CD4-positive, alpha-beta T cell treated with Interleukin-21 for 1 hour (primary cell): ENCODE results near the gene PTPRN2.

Experiments
- DNase-seq: peaks from one replicate; pipeline ENCODE4 v3.0.0-alpha.2; 2020

The PTPRN2 gene

DNA sequence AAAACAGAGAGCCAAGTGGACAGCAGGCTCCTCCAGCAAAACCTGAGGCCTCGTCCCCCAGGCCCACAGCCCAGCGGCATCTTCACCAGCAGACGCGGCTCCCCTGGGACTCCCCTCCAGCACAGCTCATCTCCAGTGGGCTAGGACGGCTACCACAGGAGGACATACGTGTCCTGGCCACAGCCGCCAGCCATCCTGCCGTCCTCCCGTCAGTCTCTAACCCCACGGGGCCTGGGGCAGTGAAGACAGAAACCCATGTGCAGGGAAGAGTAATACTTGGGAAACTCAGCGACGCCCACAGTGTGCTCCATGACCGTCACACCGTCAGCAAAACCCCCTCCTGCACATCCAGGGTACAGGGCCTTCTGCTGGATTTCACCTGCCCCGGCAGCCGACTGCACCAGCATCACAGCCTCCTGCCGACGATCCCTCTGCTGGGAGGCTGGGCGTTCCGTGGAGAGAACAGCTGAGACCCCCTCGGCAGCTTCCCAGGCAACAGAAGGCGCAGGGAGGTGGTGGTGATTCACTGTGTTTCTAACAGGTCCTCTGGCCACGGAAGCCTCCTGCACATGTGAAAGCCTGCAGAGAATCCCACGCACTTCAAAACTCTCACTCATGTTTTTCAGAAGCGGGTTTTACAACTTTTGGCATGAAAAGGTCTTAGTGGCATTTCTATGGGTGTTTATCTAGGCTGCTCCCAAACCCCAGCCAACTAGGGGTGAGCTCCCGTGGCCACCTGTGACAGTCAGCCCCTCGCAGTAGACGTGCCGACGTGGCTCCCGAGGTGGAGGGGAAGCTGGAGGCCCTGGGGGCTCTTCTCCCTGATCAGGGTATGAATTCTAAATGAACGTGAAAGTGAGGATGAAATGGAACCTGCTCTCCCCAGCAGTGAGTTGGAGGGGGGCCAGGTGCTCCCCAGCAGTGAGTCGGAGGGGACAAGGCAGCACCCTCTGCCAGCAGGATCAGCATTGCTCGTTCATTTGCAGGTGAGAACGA lies 513.5 kb downstream of the PTPRN2 start:
- no peak for DNase-seq

DNA sequence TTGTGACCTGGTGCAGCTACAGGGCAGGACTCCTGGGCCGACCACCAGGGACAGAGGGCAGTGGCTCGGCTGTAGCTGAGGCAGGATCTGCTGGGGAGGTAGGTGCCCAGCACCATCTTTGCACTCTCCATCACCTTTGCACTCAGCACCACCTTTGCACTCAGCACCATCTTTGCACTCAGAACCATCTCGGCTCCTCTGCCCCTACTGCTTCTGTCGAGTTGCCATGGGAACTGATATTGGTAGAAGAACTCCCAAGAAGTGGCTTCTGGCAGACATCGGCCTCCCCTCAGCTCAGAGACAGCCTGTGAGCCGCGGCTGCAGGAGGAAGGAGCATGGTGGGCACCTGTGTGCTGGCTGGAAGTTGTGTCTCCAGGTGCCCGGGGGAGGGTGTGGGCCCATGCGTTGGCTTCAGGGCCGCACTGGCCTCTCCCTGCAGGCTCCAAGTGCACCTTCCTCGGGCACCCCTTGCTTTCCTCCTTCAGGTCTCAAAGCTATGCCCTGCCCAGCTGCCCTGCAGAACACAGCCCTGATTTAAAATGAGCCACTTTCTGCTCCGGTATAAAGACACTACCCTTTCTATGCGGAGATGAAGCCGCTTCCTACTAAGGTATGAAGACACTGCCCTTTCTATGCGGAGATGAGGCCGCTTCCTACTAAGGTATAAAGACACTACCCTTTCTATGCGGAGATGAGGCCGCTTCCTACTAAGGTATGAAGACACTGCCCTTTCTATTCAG lies 514.5 kb downstream of the PTPRN2 start:
- no peak for DNase-seq

DNA sequence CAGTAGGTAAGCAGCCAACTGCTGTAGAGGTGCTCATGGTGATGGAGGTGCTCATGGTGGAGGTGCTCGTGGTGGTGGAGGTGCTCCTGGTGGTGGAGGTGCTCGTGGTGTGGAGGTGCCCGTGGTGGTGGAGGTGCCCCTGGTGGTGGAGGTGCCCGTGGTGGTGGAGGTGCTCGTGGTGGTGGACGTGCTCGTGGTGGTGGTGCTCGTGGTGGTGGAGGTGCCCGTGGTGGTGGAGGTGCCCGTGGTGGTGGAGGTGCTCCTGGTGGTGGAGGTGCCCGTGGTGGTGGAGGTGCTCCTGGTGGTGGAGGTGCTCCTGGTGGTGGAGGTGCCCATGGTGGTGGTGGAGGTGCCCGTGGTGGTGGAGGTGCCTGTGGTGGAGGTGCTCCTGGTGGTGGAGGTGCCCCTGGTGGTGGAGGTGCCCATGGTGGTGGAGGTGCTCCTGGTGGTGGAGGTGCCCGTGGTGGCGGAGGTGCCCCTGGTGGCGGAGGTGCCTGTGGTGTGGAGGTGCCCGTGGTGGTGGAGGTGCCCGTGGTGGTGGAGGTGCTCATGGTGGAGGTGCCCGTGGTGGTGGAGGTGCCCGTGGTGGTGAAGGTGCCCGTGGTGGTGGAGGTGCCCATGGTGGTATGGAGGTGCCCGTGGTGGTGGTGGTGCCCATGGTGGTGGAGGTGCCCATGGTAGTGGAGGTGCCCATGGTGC lies 517.3 kb downstream of the PTPRN2 start:
- DNase-seq, result no peak

DNA sequence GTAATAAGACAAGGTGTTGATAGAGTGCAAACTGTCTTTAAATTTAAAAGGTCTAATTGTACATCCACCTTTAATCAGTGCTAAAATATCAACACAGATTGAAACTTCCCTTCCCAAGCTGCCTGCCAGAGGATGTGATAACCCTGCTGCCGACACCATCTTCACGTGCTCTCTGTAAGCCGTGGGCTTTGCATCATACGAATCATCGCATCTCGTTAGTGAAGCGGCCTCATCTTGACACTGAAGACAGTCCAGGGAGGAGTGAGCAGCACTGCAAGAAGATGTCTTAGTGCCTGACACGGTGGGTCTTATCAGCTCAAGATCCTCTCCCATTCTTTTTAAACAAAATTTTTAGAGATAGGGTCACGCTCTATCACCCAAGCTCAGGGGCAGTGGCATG lies 518.8 kb downstream of the PTPRN2 start:
- DNase-seq, result no peak

DNA sequence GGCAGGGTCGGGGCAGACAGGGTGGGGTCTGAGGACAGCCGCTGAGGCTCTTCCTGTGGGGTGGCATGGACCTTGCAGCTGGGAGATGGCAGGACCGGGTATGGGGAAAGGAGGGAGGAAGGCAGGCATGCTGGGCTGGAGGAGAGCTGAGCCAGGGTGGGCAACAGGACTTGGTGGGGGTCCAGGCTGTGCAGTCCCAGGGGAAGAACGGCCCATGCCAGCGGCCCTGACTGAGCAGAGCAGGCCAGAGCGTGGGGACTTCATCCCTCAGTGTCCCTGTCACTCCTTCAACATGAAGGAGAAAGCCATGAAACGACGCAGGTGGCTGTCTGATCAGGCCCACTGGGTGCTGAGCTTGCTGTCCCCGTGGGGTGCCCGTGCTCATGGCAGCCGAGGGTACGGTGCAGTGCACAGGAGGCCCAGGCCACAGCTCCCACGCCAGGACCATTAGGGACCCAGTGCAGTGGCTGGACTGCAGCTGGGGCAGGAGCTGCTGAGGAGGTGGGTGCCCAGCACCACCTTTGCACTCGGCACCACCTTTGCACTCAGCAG lies 519.6 kb downstream of the PTPRN2 start:
- no peak for DNase-seq

DNA sequence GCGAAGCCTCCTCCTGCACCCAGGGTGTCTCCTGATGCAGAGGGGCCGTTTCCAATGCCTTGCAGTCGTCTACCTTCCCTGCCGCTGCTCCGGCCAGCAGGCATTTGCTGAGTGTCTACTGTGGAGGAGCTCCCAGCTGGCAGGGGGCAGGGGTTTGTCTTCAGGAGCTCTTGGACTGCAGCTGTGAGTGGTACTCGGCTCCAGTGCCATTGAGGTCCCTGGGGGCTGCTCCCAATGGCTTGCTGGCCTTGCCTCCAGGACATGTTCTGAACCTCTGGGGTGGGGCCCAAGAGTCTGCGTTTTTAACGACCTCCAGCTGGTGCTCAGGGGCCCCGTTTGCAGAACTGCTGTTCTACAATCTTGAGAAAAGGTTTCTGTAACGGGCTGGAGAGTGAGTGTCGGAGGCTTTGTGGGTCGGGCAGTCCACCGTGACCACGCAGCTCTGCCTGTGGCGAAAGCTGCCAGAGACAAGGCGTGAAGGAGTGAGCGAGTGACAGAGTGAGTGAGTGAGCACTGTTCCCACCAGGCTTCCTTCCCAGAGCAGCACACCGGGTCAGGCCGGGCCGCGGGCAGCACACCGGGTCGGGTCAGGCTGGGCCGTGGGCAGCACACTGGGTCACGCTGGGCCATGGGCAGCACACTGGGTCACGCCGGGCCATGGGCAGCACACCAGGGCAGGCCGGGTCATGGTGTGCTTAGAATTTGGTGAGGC lies 520.2 kb downstream of the PTPRN2 start:
- DNase-seq, result no peak

DNA sequence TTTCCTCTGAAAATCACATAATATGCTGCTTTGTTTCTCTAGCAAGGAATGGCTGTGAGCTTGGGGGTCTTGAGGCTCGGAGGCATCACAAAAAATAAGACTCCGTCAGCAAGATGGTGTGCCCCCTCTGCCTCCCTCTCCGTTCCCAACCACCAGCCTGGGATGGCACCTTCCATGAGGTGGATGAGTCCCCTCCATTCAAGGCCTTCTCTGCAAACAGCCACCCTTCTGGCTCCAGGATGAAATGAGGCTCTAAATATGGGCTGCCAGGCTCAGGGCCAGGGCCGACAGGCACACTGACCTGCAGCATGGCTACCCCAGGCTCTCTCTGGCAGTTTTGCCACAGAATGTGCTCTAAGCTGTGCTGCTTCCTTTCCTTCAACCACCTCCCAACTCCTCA lies 521.5 kb downstream of the PTPRN2 start:
- no peak for DNase-seq

DNA sequence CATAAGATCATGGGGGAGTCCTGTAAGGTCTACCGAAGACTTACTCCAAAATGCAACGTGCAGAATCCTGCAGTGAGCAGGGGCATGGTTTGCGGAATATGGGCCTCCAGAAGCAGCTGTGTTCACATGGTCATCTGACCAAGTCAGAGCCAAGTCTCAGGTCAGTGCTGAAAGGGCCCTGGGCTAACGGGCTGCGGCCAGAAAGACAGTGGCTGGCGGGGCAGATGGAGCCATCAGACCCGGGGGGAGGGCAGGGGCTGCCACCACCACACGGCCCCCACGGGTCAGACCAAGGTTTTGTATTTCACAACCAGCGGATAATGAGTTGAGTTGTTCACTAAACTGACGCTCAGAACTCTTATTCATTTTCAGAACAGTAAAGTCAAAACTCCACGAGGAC lies 522.3 kb downstream of the PTPRN2 start:
- DNase-seq, result no peak

DNA sequence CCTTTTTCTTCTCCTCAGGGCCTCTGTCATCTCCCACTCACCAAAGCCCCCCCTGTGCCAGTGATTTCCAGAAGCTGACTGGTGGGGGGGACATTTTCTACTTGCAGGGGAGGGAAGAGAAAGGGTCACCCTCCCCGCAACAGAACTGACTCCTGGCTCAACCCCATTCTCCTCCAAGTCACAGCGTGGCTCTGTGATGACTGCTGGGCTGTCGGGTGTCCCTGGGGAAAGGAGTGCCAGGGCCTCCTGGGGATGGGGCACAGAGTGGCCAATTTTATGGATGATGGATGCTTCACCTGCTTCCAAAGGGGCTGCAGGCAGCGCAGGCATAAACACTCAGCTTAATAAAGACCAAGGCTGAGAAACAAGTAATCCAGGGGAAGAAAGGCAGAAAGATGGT lies 523.0 kb downstream of the PTPRN2 start:
- DNase-seq, result no peak

DNA sequence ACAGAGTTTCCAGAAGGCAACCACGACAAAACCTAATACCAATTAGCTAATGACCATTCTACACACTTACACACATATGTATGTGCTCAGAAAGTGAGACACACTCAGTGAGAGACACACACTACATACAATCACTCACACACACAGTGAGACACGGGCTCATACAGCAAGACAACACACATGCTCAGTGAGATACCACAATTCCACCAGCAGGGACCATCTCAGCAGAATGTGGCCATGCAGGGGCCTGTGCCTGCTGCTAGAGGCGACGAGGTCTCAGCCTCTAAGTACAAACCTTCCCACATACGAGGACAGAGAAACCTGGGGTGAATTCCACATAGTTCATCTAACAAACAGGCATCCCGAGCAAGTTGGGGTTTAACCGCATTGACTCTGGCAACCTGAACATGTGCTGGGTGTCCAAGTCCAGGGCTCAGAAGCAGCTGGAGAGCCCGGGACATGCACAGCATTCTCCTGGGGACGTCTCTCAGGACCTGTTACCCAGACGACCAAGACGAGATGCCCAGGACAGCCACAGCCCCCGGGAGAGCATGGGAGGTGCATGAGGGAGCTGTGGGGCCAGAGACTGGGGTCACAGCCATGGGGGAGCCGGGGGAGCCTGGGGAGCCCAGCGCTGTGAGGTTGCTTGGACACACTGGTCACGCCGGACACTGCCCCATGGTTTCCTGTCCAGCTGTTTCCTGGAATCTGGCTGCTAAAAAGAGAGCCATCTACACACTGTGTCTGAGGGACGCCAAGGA lies 523.6 kb downstream of the PTPRN2 start:
- no peak for DNase-seq

DNA sequence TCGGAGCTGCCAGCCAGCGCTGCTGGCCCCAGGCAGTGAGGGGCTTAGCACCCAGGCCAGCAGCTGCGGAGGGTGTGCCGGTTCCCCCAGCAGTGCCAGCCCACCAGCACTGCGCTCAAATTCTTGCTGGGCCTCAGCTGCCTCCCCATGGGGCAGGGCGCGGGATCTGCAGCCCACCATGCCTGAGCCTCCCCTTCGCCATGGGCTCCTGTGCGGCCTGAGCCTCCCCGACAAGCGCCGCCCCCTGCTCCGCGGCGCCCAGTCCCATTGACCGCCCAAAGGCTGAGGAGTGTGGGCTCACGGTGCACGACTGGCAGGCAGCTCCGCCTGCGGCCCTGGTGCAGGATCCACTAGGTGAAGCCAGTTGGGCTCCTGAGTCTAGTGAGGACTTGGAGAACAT lies 525.0 kb downstream of the PTPRN2 start:
- DNase-seq, result no peak

DNA sequence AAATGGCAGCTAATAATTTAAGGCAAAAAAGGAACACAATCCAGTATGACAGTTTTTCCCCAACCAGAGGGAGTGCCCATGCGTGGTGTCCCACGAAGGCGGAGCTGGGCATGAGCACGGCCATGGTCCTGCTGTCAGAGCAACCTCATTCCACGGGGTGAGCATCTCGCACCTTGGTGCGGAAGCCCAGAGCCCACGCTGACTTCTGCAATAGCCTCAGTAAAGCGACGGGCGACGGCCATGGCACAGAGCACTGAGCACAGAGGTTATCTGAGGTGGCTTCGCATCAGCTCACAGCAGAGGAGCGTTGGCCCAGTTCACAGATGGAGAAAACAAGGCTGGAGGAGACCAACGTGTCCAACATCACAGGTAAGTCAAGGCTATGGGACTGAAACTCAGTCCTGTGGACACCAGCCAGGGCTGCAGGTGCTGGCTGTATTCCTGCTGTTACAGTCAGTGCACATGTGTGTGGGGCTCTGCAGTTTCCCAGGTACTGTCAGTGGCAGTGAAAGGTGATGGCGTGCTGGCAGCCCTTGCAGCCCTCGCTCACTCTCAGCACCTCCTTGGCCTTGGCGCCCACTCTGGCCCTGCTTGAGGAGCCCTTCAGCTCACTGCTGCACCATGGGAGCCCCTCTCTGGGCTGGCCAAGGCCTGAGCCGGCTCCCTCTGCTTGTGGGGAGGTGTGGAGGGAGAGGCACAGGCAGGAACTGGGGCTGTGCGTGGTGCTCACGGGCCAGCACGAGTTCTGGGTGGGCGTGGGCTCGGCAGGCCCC lies 525.6 kb downstream of the PTPRN2 start:
- DNase-seq, result no peak

DNA sequence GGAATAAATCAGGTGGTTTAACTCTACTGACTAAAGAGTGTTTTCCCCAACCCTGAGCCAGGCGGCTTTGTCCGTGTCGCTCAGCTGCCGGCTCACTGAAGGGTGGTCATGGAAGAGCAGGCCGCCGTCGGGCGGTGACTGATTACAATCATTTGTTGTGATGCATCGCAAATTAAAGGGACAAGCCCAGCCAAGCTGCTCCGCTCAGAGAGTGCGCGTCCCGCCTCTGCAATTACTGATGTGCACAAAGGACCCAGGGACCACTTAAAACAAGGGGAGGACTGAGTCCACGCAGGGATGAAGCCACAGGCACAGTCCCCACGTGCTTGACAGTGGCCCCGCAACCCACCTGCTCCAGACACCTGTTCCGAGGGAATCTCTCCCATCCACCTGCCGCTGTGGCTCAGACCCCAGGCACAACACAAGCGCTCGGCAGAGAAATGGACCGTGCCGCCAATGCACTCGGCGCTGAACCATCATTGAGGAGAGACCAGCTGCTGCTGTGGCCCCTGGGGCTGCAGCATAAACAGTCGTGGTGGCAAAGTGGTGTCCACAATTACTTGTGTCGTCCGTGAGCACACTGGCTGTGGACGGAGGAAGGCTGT lies 526.5 kb downstream of the PTPRN2 start:
- DNase-seq, result no peak

DNA sequence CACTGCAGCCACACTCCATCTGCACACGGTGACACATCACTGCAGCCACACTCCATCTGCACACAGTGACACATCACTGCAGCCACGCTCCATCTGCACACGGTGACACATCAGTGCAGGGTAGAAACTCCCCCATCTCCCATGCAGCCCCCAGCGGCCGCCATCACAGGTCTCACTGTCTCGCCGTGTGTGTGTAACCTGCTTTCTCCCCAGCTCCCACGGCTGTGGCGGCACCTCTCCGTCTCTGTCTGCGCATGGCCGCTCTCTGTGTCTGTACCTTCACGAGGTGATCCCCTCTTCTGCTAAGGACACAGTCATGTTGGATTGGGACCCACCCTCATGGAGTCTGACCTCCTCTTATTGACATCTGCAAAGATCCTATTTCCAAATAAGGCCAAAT lies 527.4 kb downstream of the PTPRN2 start:
- DNase-seq, result no peak

DNA sequence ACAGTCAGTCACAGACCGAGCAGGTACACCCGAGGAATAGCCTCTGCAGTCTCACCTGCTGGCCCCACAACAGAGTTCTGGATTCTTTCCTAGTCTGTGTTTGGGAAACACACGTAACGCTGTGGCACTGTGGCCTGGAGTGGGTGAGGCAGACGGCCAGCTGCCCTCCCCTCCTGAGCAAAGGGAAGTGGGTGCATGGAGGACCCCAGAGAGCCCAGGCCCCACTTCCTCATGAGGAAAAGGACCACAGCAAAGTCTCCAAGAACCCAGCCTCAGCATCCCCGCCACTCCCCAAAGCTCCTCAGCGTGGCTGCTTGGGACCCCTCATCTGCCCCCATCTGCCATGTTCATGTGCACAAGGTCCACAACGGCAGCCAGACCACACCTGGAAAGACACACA lies 530.2 kb downstream of the PTPRN2 start:
- no peak for DNase-seq

DNA sequence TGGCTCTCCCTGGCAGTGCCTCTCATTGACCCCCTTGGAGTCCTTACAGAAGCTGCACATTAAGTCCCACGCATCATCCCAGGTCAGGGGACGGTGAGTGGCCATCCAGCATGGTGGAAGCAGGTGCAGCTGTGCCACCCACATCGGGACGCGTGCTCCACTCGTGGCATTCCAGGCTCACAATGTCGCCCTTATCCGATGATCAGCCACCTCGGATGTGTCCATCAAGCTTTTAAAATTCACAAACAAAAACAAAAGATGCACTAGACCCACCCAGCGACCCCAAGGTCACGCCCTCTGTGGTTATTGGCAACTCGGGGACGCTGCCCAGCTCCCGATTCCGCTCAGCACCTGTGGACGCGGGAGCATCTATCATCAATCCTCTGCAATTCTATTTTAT lies 530.9 kb downstream of the PTPRN2 start:
- no peak for DNase-seq

DNA sequence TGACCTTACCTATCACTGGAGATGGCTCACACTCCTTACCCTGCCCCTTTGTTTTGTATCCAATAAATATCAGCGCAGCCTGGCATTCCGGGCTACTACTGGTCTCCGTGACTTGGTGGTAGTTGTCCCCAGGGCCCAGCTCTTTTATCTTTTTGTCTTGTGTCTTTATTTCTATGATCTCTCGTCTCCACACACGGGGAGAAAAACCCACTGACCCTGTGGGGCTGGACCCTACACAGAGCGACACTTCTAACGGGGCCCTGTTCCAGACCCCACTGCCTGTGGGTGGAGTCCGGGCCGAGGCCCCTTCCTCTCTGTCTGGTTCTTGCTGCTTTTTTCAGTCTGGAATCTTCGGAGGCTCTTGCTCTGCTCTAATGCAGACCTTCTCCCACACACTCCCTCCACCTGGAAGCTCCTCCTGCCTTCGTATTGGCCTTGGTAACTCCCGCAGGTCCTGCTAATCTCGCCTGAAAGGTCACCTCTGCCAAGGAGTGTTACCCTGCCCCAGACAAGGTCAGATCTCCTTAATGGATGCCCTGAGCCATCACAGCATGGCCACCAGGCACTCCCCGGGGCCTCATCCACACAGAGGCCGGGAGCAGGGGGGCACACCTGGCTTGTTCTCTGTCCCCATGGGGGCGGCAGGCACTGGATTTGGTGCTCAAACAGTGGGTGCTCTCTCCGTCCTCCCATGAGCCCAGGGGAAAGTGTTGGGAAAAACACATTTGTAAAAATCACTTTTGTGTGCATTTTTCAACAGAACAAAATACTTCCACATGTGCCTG lies 531.7 kb downstream of the PTPRN2 start:
- no peak for DNase-seq

DNA sequence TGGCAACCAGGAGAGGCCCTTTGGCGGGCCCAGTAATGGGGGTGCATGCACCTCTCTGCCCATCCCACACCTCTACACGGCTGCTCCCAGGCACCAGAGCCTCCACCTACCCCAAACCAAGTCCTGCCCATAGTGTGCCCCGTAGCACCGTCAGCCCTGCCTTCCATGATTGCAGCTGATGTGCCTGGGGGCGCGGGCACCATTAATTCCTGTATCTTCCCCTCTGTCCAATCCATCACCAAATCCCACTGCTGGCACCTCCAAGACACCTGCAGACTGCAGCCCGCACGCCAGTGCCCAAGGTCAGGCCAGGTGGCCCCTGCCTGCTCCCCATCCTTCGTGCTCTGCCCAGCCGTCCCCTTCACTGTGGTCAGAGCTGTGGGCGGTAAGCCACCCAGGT lies 533.0 kb downstream of the PTPRN2 start:
- DNase-seq, result no peak

DNA sequence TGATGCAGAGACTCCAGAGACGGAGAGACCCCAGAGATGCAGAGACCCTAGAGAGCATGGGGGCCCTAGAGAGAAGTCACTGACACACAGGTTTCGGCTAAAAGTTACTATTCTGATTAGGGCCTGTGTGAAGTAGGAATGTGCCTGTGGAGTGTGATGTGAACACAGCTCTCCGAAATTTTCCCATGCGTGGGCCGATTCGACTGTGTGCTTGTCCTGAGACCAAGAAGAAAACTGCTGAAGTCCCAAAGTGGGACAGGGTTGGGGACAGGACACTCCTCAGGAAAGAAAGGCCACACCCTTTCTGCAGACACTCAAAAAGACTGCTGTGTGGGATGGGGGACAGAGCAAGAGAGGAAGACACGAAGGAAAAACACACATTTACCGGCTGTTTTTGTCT lies 533.5 kb downstream of the PTPRN2 start:
- no peak for DNase-seq
